Measurements from ENCODE around the gene SPDYC. TPM values are rescaled to one million over a fixed set of nuclear protein-coding genes. Genes with fewer than 3 reads are reported as not detected.
A peak's percentile ranks its signal among the peaks of the same experiment; 100 is the strongest.

Gene SPDYC
- total and polyA plus RNA-seq, 9 of the 15 experiments (the other 6 are each of a cell fraction or from before 2014, with no cell fraction given): 4.4 to 18.8 (median 9.2) TPM

- no peak for TF ChIP-seq ZNF512 (tag; IDR thresholded peaks at IDR 0.05)
- TF ChIP-seq HMGN3 (IDR thresholded peaks at IDR 0.05; ENCODE audit: borderline replicate concordance, extremely low read depth, insufficient read length, low read depth, low read length): peak; percentile 37
- no peak for TF ChIP-seq HOMEZ (CRISPR knock-in tag; IDR thresholded peaks at IDR 0.05)
- TF ChIP-seq RHOXF2B (CRISPR knock-in tag; conservative IDR thresholded peaks at IDR 0.05): 0 out of 2 replicates have a peak, but pooled peaks have one; percentile 50
- TF ChIP-seq TEAD1 (CRISPR knock-in tag; IDR thresholded peaks at IDR 0.05): peak in 1 of 2 experiments; percentile 95; a peak in 1 of 4 replicates
- TF ChIP-seq TSC22D4 (tag; IDR thresholded peaks at IDR 0.05): no peak
- no peak; the same call in 1 of the 2 replicates for TF ChIP-seq ZBTB9 (CRISPR knock-in tag; IDR thresholded peaks at IDR 0.05)
- no peak for TF ChIP-seq ZNF507 (tag; conservative IDR thresholded peaks at IDR 0.05)
- no peak for TF ChIP-seq ASH1L (IDR thresholded peaks at IDR 0.05; ENCODE audit: borderline replicate concordance, low read depth, partially characterized antibody)
- no peak for TF ChIP-seq TAF15 (IDR thresholded peaks at IDR 0.05; ENCODE audit: low read depth, low read length)
- no peak for TF ChIP-seq OTX1 (CRISPR knock-in tag; IDR thresholded peaks at IDR 0.05)
- TF ChIP-seq NR2C1 (IDR thresholded peaks at IDR 0.05): peak; percentile 45
- no peak for TF ChIP-seq NR2C1 (tag; IDR thresholded peaks at IDR 0.05)
- peak; percentile 75 for TF ChIP-seq SPI1 (IDR thresholded peaks at IDR 0.05; ENCODE audit: borderline replicate concordance, low read depth, low read length)
- TF ChIP-seq NR2F6 (CRISPR knock-in tag; IDR thresholded peaks at IDR 0.05): no peak
- TF ChIP-seq NONO (IDR thresholded peaks at IDR 0.05; ENCODE audit: low read depth in 2 of 2, low read length in 1 of 2): 0 out of 4 replicates have a peak, but pooled peaks of 1 of the 2 experiments have one; percentile 40
- peak; percentile 94 for TF ChIP-seq ATF1 (CRISPR knock-in tag; IDR thresholded peaks at IDR 0.05)
- TF ChIP-seq ATF1 (tag; IDR thresholded peaks at IDR 0.05): peak; percentile 99
- TF ChIP-seq ZBTB34 (CRISPR knock-in tag; IDR thresholded peaks at IDR 0.05): no peak
- TF ChIP-seq PHF21A (IDR thresholded peaks at IDR 0.05; ENCODE audit: borderline replicate concordance, low read depth): no peak
- TF ChIP-seq ZNF699 (CRISPR knock-in tag; IDR thresholded peaks at IDR 0.05; ENCODE audit: insufficient replicate concordance): no peak
- no peak for TF ChIP-seq PCBP1 (IDR thresholded peaks at IDR 0.05; ENCODE audit: low read depth, low read length, poor library complexity, severe bottlenecking)
- peak; percentile 83 for TF ChIP-seq KHSRP (IDR thresholded peaks at IDR 0.05)
Observed at GRCh38 chr11:65121865-65122696, 48.0 kb upstream of the SPDYC start, which contains the start of the genes FAU and MRPL49 (continued).
